B cell (primary cell): ENCODE measurements around the gene CRTC1. TPM values are rescaled to one million over a fixed set of nuclear protein-coding genes. Genes with fewer than 3 reads are reported as not detected.

Source experiments
- ATAC-seq: fragments of 200-7000 bp; cut with Tn5 transposase; one replicate; pipeline ENCODE4 v1.10.0; 2021; ENCODE audit warnings: low read depth, mild to moderate bottlenecking, moderate number of reproducible peaks, moderate library complexity
- CTCF ChIA-PET: fragments of 350-600 bp; sonication (Branson Sonifier 250); formaldehyde crosslinking; loops from one replicate; lab custom pipeline; 2021; ENCODE audit warnings: antibody characterized with exemption, inconsistent platforms; lab: Charles Lee
- POLR2A ChIA-PET: fragments of 350-600 bp; sonication (Branson Sonifier 250); formaldehyde crosslinking; loops from one replicate; lab custom pipeline; 2021; ENCODE audit warnings: antibody characterized with exemption; lab: Charles Lee
- DNase-seq: peaks from one replicate; pipeline ENCODE4 v3.0.0; 2013
- H2AFZ ChIP-seq: 2 replicates; pipeline ENCODE4 v1.6.1; 2012; ENCODE audit warnings: mild to moderate bottlenecking, low read depth, low read length; ENCODE audit not compliant: insufficient read depth, poor library complexity, severe bottlenecking
- H3K27ac ChIP-seq, 2 donors: 1 replicate in 1 of 2; 2 replicates in 1 of 2; pipeline ENCODE4 v1.5.1; 2012 to 2013; ENCODE audit warnings: low read length in 2 of 2, mild to moderate bottlenecking in 2 of 2, moderate library complexity in 1 of 2
- H3K27me3 ChIP-seq, 4 experiments: fragments of 200-600 bp in 1 of 4; sonication (generic) in 1 of 4; replicated peaks in 1 of 4; 1 replicate in 2 of 4; 2 replicates in 2 of 4; pipeline versions ENCODE4 v1.6.1 to v1.7.0; 2013 to 2016; ENCODE audit warnings: low read length in 3 of 4, mild to moderate bottlenecking in 2 of 4, mixed read lengths in 1 of 4, moderate library complexity in 1 of 4; ENCODE audit not compliant: insufficient read depth in 4 of 4, control insufficient read depth in 3 of 4; ENCODE audit errors: control extremely low read depth in 1 of 4
- H3K36me3 ChIP-seq, 2 experiments: replicated peaks in 1 of 2; 1 replicate in 1 of 2; 2 replicates in 1 of 2; pipeline versions ENCODE4 v1.6.1 to v1.7.1; 2013; ENCODE audit warnings: low read length in 1 of 2; ENCODE audit not compliant: insufficient read depth in 2 of 2, control insufficient read depth in 1 of 2; ENCODE audit errors: control extremely low read depth in 1 of 2, extremely low read depth in 1 of 2
- H3K4me1 ChIP-seq, 2 donors: fragments of 200-600 bp in 1 of 2; sonication (generic) in 1 of 2; 1 replicate in 1 of 2; 2 replicates in 1 of 2; pipeline versions ENCODE4 v1.5.1 to v1.6.1; 2013 to 2017; ENCODE audit warnings: low read length in 2 of 2; ENCODE audit not compliant: control insufficient read depth in 2 of 2, insufficient read depth in 2 of 2
- H3K4me2 ChIP-seq: replicated peaks from 2 replicates; pipeline ENCODE3; 2012; ENCODE audit warnings: mild to moderate bottlenecking, low read depth, low read length; ENCODE audit not compliant: poor library complexity, severe bottlenecking
- H3K4me3 ChIP-seq, 5 experiments: fragments of 200-600 bp in 1 of 5; sonication (generic) in 1 of 5; 1 replicate in 3 of 5; 2 replicates in 2 of 5; pipeline versions ENCODE4 v1.5.1 to v1.7.0; 2011 to 2016; ENCODE audit warnings: low read length in 4 of 5, mild to moderate bottlenecking in 4 of 5, low read depth in 2 of 5, control low read depth in 1 of 5, moderate library complexity in 1 of 5; ENCODE audit not compliant: insufficient read depth in 1 of 5; ENCODE audit errors: control extremely low read depth in 1 of 5, extremely low read depth in 1 of 5
- H3K79me2 ChIP-seq: fragments of 200-600 bp; sonication (generic); one replicate; pipeline ENCODE4 v1.6.0; 2016; ENCODE audit warnings: low read length; ENCODE audit not compliant: control insufficient read depth, insufficient read depth
- H3K9ac ChIP-seq: fragments of 200-600 bp; sonication (generic); 2 replicates; pipeline ENCODE4 v1.6.1; 2017; ENCODE audit warnings: mild to moderate bottlenecking, low read length, moderate library complexity
- H3K9me3 ChIP-seq, 3 donors: one replicate each; pipeline versions ENCODE4 v1.6.1 to v1.7.1; 2013; ENCODE audit warnings: low read length in 2 of 3; ENCODE audit not compliant: control insufficient read depth in 2 of 3, insufficient read depth in 1 of 3; ENCODE audit errors: control extremely low read depth in 1 of 3
- H4K20me1 ChIP-seq: 2 replicates; pipeline ENCODE4 v1.6.0; 2012; ENCODE audit warnings: mild to moderate bottlenecking, low read length; ENCODE audit not compliant: insufficient read depth, control insufficient read depth, poor library complexity, severe bottlenecking
- H3K27ac Mint-ChIP-seq: one replicate; pipeline ENCODE4 v1.8.0; 2021; ENCODE audit warnings: mixed read lengths
- H3K27me3 Mint-ChIP-seq: one replicate; pipeline ENCODE4 v1.8.0; 2021; ENCODE audit warnings: mixed read lengths
- H3K4me1 Mint-ChIP-seq: one replicate; pipeline ENCODE4 v1.8.0; 2021; ENCODE audit warnings: mixed read lengths
- H3K4me3 Mint-ChIP-seq: one replicate; pipeline ENCODE4 v1.8.0; 2021; ENCODE audit warnings: mixed read lengths
- H3K9me3 Mint-ChIP-seq: one replicate; pipeline ENCODE4 v1.8.0; 2022; ENCODE audit warnings: mixed read lengths; ENCODE audit not compliant: insufficient read depth
- EZH2 ChIP-seq: IDR thresholded peaks from 2 replicates; pipeline ENCODE4 v1.6.1; 2012; ENCODE audit warnings: borderline replicate concordance, low read depth, mild to moderate bottlenecking, moderate library complexity, low read length; ENCODE audit not compliant: insufficient read depth, poor library complexity, severe bottlenecking
- WGBS: methylation state at CpG from one replicate; pipeline ENCODE4 v1.1.5; 2013; ENCODE audit warnings: missing lambda C conversion rate; ENCODE audit not compliant: insufficient coverage; 5-methylcytosine and 5-hydroxymethylcytosine counted together
- intact Hi-C: fragments of 100-400 bp; cut with micrococcal nuclease; formaldehyde crosslinking; loops from one replicate; pipeline ENCODE4 v1.10.0; 2022
- polyA plus RNA-seq: library from polyadenylated mRNA; depleted of rRNA; stranded (reverse); fragments of >200 nt; gene quantifications from 2 replicates; pipeline ENCODE4 v1.2.3, GENCODE V29; 2012
- total RNA-seq, 2 donors: library from RNA; stranded (reverse); fragments of 120-200 nt in 1 of 2; gene quantifications; 1 replicate in 1 of 2; 2 replicates in 1 of 2; pipeline versions ENCODE4 v1.2.3 to v1.2.4, GENCODE V29; 2013 to 2022
- TF ChIP-seq, protein P1 (sequence below): fragments of 200-600 bp; IDR thresholded peaks from one replicate; pipeline ENCODE4 v1.8.0; 2022; ENCODE audit warnings: antibody characterized with exemption, mild to moderate bottlenecking

Gene CRTC1
- total and polyA plus RNA-seq, 2 donors (not counting 1 experiment from before 2014, with no cell fraction given): 15.9 to 30.1 TPM

DNA sequence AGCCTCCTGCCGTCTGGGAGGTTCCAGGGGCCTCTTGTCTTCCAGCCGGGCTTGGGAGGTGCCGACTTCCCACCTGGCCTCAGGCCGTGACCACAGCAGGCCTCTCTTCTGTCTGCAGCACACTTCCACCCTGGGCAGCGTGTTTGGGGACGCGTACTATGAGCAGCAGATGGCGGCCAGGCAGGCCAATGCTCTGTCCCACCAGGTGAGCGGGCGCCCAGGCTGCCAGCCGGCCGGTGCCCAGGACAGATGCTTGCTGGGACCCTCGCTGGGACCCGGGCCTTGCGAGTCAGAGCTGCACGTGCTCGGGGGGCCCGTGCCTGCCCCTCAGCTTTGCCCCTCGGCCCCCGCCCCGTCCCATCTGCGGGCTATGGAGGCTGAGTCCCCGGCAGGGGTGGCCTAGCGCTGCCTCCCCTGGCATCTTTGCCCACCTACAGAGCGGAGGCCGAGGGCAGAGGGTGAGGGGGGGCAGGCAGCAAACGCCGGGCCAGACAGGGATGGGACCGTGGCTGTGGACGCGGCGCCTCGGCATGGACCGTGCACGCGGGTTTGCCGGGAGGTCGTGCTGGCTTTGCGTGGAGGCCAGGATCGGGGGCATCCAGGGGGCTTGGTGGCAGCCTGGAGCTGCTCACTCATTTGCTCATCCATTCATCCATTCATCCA, 91.4 kb downstream of the CRTC1 start:
- H3K4me1 ChIP-seq: no peaks in the 10 kb centered on the region
- no peak for DNase-seq
- no peaks in the 10 kb centered on the region for H3K4me1 Mint-ChIP-seq
- no peak overlapping the region for H3K4me3 Mint-ChIP-seq
- no peak overlapping the region for H3K9ac ChIP-seq
- no peak for TF ChIP-seq EZH2
- TF ChIP-seq, protein P1, sequence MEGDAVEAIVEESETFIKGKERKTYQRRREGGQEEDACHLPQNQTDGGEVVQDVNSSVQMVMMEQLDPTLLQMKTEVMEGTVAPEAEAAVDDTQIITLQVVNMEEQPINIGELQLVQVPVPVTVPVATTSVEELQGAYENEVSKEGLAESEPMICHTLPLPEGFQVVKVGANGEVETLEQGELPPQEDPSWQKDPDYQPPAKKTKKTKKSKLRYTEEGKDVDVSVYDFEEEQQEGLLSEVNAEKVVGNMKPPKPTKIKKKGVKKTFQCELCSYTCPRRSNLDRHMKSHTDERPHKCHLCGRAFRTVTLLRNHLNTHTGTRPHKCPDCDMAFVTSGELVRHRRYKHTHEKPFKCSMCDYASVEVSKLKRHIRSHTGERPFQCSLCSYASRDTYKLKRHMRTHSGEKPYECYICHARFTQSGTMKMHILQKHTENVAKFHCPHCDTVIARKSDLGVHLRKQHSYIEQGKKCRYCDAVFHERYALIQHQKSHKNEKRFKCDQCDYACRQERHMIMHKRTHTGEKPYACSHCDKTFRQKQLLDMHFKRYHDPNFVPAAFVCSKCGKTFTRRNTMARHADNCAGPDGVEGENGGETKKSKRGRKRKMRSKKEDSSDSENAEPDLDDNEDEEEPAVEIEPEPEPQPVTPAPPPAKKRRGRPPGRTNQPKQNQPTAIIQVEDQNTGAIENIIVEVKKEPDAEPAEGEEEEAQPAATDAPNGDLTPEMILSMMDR: no peak
- no peak overlapping the region for H3K27ac ChIP-seq
- no peak overlapping the region for H3K27ac Mint-ChIP-seq
- no peaks in the 10 kb centered on the region for H3K9me3 ChIP-seq
- no peak for ATAC-seq
- no peaks in the 10 kb centered on the region for H3K27me3 Mint-ChIP-seq
- peaks cover 0 to 3% of the 10 kb centered on the region in 2 experiments for H3K36me3 ChIP-seq
- no peaks in the 10 kb centered on the region for H3K27me3 ChIP-seq
- H4K20me1 ChIP-seq: no peaks in the 10 kb centered on the region
- intact Hi-C loops: no loop called here
- H3K4me2 ChIP-seq: no peak overlapping the region
- H2AFZ ChIP-seq: no peak overlapping the region
- no peaks in the 10 kb centered on the region for H3K9me3 Mint-ChIP-seq
- WGBS: 94% methylated on average over 37 of the region's 40 CpGs
- ChIA-PET POLR2A (no interaction called here), CTCF (no interaction called here)
- H3K79me2 ChIP-seq: no peaks in the 10 kb centered on the region
- no peak overlapping the region for H3K4me3 ChIP-seq

DNA sequence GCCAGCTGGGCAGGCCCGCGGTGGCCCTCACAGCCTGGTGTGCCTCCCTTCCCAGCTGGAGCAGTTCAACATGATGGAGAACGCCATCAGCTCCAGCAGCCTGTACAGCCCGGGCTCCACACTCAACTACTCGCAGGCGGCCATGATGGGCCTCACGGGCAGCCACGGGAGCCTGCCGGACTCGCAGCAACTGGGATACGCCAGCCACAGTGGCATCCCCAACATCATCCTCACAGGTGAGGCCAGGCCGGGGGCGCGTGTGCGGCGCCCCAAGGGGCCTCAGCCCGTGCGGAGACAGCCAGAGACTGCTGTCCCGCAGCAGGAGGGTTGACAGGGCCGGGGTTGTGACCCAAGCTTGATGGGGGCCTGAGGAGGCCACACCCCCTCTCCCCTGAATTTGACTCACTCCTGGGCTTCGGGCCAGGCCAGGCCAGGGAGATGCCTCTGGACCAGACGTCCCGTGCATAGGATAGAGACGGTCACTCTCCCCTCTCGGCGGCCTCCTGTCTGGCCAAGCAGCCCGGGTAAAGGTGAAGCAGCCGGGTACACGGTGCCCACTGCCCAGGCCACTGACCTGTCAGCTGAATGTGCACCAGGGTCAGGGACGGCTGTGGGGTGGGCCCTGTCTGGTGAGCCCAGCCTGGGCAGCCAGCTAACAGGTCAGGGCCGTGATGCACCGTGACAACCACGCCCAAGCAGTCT, 92.3 kb downstream of the CRTC1 start:
- Histone ChIP-seq H3K27me3 (no peaks in the 10 kb centered on the region), H3K4me3 (no peak overlapping the region), H3K79me2 (no peaks in the 10 kb centered on the region), H3K36me3 (peaks cover 0 to 3% of the 10 kb centered on the region in 2 experiments), H3K9me3 (no peaks in the 10 kb centered on the region), H3K4me1 (no peaks in the 10 kb centered on the region), H3K4me2 (no peak overlapping the region), H2AFZ (no peak overlapping the region), H3K9ac (no peak overlapping the region), H3K27ac (no peak overlapping the region), H4K20me1 (peaks cover 4% of the 10 kb centered on the region)
- intact Hi-C loops: no loop called here
- CTCF ChIA-PET: no interaction called here
- no peaks in the 10 kb centered on the region for H3K27me3 Mint-ChIP-seq
- no peaks in the 10 kb centered on the region for H3K9me3 Mint-ChIP-seq
- H3K4me3 Mint-ChIP-seq: no peak overlapping the region
- no peak overlapping the region for H3K27ac Mint-ChIP-seq
- no peaks in the 10 kb centered on the region for H3K4me1 Mint-ChIP-seq
- ATAC-seq: no peak
- POLR2A ChIA-PET: no interaction called here
- no peak for DNase-seq
- 94% methylated on average over 33 of the region's 33 CpGs for WGBS
- no peak for TF ChIP-seq EZH2
- TF ChIP-seq, protein P1: no peak
